ENCODE data around the gene HECW1.
"Not testable (repeated sequence)": the region's sequence is repeated elsewhere in the genome, so short reads cannot be mapped to it uniquely, and the experiment has no call there.

Gene HECW1

GRCh38 chr7:43211693-43212092 lies 99.2 kb downstream of the HECW1 start:
- DNase-seq: no peak

- DNase-seq: no peak
Observed at GRCh38 chr7:43212921-43213320, 100.5 kb downstream of the HECW1 start.

- DNase-seq: no peak
Observed at GRCh38 chr7:43215061-43215460, 102.6 kb downstream of the HECW1 start.

GRCh38 chr7:43217055-43217454 lies 104.6 kb downstream of the HECW1 start:
- DNase-seq: no peak

GRCh38 chr7:43218901-43219300 lies 106.5 kb downstream of the HECW1 start:
- DNase-seq: not testable (repeated sequence)

- DNase-seq: no peak
Observed at GRCh38 chr7:43220250-43220649, 107.8 kb downstream of the HECW1 start.

GRCh38 chr7:43220742-43221141 lies 108.3 kb downstream of the HECW1 start:
- no peak for DNase-seq

DNA sequence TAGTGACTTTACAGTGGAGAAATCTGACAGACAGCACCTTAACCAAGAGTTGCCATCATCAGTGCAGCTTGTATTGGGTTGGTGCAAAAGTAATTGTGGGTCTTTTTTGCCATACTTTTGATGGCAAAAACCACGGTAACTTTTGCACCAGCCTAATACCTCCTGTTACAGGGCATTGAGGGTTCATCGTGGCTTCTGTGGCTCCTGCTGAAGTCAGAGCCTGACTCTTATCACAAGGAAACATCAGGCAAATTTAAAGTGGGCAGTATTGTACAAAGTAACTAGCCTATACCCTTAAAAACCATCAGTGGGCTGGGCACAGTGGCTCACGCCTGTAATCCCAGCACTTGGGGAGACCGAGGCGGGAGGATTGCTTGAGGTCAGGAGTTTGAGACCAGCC lies 117.4 kb downstream of the HECW1 start:
- DNase-seq: no peak

DNA sequence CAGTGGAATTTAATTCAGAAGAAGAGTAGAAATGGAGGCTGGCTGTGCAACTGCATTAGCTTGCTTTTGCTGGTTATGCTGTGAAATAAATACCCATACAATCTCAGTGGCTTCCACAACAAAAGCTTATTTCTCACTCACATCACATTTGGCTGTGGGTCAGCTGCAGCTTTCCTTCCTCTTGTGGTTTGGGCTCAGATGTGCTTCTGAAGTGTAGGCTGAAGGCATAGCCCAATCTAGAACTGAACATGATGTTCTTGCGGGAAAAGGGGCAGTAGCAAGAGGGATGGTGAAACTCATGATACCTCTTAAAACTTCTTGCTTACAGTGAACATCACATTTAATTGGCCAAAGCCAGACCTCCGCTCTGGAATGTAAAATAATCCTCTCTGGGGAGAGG lies 119.9 kb downstream of the HECW1 start:
- no peak for DNase-seq

DNA sequence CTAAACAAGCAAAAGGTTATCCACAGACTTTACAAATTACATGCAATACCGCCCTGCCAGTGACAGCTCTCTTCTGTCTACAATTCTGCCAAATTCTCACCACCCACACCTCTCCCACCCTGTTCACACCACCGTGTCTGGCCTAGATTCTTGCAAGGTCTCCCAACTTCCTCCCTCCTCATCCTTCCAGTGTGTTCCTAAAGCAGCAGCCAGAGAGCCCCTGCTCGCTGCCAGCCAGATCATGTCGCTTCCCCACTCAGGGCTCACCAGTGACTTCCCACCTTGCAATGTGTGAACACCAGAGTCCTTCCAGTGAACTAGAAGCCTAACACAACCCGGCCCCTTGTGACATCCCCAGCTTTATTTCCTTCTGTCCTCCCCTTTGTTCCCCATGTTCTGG lies 121.6 kb downstream of the HECW1 start:
- DNase-seq: no peak

DNA sequence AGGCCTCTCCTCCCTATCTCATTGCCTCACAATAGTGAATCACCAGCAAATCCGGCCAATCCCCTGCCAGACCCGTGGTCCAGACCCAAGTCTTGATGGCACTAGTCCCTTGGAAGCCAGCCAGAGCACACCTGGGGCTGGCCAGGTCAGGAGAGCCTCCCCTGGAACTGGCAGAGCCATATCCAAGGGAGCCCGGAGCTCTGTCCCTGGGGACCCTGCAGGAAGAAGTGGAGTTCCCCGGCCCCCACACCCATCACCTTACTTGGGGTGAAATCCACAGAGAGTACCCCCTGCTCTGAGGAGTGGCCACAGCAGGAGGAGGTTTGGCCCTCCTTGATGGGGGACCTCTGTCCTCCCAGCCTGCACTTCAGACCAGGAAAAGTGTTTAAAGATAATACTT lies 122.5 kb downstream of the HECW1 start:
- DNase-seq: no peak

GRCh38 chr7:43240565-43240964 lies 128.1 kb downstream of the HECW1 start:
- DNase-seq: no peak

DNA sequence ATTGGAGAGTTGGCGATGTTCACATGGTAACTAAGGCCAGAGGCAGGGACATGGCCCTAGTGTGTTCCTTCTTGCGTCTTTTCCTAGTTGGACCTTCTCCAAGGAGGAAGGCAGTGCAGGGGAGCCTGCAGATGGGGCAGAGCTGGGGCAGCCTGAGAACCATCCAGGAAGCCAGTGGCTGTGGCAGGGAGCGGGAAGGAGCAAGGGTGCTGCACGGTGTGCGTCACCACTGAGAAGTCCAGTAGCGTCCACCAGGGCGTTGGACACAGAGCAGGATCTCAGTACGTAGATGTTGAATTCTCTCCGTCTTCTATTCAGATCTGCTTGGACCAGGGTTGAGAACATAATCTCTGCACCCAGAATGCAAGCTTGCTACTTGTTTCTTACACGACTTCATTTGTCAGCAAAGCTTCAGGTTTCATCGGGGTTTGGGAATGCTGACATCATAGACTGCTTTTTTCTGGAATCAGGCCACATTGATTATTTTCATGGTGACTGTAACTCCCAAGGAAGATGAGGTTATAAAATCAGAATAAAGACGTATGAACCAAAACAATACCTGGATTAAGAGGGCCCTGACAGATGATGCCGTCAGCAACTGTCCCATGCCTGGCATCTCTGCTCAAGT lies 130.3 kb downstream of the HECW1 start:
- no peak for DNase-seq

- no peak for DNase-seq
Observed at GRCh38 chr7:43244232-43244631, 131.8 kb downstream of the HECW1 start.

DNA sequence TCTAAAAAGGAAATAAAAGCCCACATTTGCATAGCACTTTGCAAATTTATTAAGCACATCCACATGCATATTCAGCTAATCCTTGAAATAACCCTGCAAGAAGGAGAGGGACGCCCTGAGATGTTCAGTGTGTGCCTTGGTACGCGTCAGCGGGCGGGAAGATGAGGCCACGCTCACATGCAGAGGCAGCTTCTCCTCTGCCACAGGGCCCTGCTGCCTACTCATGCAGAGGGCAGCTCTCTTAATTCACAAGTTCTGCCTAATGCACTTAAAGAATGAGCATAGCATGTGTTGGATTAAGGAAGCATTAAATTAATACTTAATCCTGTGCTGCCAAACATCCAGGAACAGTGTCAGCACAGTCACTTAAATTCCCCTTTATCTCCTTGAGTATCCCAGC lies 132.3 kb downstream of the HECW1 start:
- no peak for DNase-seq

DNA sequence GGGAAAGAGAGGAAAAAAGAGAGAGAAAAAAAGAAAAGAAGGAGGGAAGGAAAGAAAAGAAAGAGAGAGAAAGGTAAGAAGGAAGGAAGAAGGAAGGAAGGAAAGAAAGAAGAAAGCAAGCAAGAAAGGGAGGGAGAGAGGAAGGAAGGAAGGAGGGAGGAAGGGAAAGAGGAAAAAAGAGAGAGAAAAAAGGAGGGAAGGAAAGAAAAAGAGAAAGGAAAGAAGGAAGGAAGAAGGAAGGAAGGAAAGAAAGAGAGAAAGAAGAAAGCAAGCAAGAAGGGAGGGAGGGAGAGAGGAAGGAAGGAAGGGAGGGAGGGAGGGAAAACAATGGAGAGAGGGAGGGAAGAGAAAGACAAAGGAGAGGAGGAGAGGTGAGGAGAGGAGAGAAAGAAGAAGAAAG lies 135.3 kb downstream of the HECW1 start:
- DNase-seq: no peak

GRCh38 chr7:43248553-43248952 lies 136.1 kb downstream of the HECW1 start:
- no peak for DNase-seq

GRCh38 chr7:43248961-43249822 lies 136.7 kb downstream of the HECW1 start:
- no peak for DNase-seq

DNA sequence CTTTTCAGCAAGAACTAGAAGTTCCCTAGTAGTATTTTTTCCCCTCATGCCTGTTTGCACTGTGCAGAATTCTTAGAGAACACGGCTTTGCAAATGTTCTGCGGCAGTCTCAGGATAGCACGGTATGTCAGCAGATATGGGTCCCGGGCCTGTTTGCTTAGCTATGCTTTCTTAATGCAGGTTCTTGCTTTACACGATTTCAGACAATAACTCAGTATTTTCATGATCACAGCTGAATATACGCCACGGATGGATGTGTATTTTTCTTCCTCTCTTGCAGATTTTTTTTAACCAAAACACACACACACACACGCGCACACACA lies 137.3 kb downstream of the HECW1 start:
- DNase-seq: no peak

DNA sequence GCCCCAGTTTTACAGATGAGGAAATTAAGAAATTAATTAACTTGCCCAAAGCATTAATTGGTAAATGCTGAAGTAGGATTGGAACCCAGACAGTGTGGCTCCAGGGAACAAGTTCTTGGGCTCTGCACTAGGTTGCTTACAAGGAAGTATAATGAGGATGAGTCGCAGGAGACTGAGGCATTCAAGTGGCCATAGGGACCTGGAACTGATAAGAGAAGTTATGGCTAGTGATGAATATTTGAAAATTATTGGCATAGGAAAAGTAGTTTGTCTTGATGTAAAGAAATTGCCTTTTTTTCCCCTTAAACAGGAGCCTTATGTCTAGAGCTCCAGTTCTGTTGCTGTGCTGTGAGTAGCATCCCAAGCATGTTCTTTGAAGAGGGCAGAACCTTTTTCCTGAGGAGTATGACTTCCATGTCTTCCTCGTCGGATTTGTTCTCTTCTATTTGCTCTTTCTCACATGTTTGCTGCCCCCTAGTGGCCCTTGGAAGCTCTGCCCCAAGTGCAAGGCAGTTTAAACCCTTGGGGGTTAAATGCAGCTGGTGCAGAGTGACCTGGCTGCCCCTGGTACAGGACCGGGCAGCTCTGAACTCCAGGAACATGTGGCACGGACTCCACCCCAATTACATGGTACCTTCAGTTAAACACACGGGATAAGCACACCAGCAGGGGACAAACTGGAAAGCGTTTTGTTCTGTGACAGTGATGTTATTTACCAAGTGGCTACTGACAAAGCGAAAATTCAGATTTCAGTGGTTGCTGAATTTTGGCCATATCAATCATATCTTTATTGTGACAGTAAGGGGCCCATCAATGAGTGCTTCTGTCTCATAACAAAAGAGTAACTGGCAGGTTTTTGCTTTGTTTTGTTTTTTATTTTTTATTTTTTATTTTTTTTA lies 148.8 kb downstream of the HECW1 start:
- peak; percentile 51 to 73 for DNase-seq

DNA sequence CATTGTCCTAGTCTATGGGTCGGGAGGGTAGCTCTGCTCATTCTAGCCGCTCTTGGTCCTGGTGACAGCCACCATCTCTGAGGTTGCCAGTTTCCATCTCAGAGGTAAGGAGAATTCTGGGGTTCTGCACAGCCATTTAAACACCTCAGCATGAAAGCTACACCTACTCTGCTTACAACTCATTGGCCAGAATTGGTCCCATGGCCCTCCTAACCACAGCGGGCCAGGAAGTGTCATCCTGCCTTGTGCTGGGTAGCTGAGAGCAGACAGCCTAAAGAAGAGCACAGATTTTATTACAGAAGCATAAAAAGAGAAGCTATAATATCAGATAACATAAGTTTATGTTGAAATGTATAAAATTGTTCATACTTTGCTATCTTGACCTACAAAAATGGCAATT lies 152.7 kb downstream of the HECW1 start:
- no peak for DNase-seq

DNA sequence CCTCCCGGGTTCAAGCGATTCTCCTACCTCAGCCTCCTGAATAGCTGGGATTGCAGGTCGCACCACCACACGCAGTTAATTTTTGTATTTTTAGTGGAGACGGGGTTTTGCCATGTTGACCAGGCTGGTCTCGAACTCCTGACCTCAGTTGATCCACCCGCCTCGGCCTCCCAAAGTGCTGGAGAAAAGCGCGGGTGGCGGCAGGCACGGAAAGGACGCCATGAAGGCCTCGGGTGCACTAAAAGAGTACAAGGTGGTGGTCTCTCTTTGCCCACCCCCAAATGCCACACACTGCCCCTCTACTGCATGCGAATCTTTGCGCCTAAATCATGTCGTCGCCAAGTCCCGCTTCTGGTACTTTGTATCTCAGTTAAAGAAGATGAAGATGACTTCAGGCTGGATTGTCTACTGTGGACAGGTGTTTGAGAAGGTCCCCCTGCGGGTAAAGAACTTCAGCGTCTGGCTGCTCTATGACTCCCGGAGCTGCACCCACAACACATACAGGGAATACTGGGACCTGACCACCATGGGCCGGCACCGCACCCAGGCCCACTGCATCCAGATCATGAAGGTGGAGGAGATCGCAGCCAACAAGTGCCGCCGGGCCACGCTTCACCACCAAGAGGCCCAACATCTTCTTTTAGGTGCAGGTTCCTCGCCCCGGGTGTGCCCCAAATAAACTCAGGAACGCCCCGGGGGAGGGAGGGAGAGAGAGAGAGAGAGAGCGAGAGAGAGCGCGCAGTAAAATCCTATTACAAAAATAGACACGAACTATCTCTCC lies 161.7 kb downstream of the HECW1 start:
- no peak for DNase-seq

DNA sequence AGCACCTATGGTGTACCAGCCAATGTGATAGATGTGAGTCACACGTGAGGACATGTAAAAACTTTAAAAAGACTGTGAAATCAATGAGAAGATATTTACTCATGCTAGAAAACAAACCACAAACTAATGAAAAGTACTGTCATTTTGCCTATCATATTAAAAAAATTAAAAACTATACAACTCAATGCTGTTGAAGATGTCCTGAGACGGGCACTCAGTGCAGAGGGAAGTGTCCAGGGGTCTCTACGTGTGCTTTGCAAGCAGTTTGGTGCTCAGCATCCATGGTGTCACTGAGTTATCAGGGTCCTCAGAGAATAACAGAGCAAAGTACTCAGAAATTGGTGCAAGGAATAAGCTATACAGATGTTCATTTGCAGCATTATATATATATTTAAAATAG lies 162.3 kb downstream of the HECW1 start:
- no peak for DNase-seq
